IMR-90 (cell line): ENCODE measurements around the gene GMPPB. TPM values are rescaled to one million over a fixed set of nuclear protein-coding genes. Genes with fewer than 3 reads are reported as not detected.

ENCODE experiments used
- ATAC-seq: fragments of 200-7000 bp; cut with Tn5 transposase; 2 replicates; pipeline ENCODE4 v1.9.1; 2020; ENCODE audit warnings: low read depth, mild to moderate bottlenecking, moderate library complexity
- BruUV-seq: library from RNA; stranded (reverse); fragments of 400-500 nt; replicated peaks from 2 replicates; lab custom pipeline; 2021; lab: Mats Ljungman, UMichigan
- CTCF ChIA-PET: fragments of 300-600 bp; formaldehyde crosslinking; extraction: SDS; loops from one replicate; lab custom pipeline; 2021; ENCODE audit warnings: antibody characterized with exemption; lab: Yijun Ruan, JAX
- POLR2A ChIA-PET: fragments of 300-600 bp; sonication (Branson Sonifier 250); formaldehyde crosslinking; loops from one replicate; lab custom pipeline; 2022; ENCODE audit warnings: antibody characterized with exemption; ENCODE audit not compliant: unreplicated experiment; lab: Charles Lee
- DNase-seq: peaks from one replicate; pipeline ENCODE4 v3.0.0; 2013
- H2AFZ ChIP-seq: replicated peaks from 2 replicates; pipeline ENCODE3; 2013; ENCODE audit warnings: low read length, mild to moderate bottlenecking; ENCODE audit not compliant: poor library complexity
- H2AK5ac ChIP-seq: 2 replicates; pipeline ENCODE4 v1.6.1; 2013; ENCODE audit warnings: low read depth, low read length, inconsistent platforms
- H2AK9ac ChIP-seq: replicated peaks from 2 replicates; pipeline ENCODE3; 2013; ENCODE audit warnings: mild to moderate bottlenecking, low read depth, low read length, moderate library complexity; ENCODE audit not compliant: poor library complexity
- H2BK120ac ChIP-seq: 2 replicates; pipeline ENCODE4 v1.6.1; 2013; ENCODE audit warnings: low read depth, low read length, inconsistent platforms
- H2BK15ac ChIP-seq: 3 replicates; pipeline ENCODE4 v1.6.1; 2013; ENCODE audit warnings: low read depth, low read length, inconsistent platforms
- H2BK20ac ChIP-seq: 2 replicates; pipeline ENCODE4 v1.6.1; 2013; ENCODE audit warnings: low read depth, mild to moderate bottlenecking, inconsistent platforms, low read length, moderate library complexity
- H2BK5ac ChIP-seq: 2 replicates; pipeline ENCODE4 v1.6.1; 2013; ENCODE audit warnings: mild to moderate bottlenecking, low read depth, low read length, inconsistent platforms; ENCODE audit not compliant: poor library complexity, severe bottlenecking
- H3K14ac ChIP-seq: replicated peaks from 2 replicates; pipeline ENCODE4 v1.6.1; 2013; ENCODE audit warnings: low read depth, low read length, inconsistent platforms
- H3K18ac ChIP-seq: 2 replicates; pipeline ENCODE4 v1.6.1; 2013; ENCODE audit warnings: low read depth, low read length, control low read depth
- H3K23ac ChIP-seq: 2 replicates; pipeline ENCODE4 v1.6.1; 2013; ENCODE audit warnings: low read depth, low read length, inconsistent platforms
- H3K27ac ChIP-seq: 2 replicates; pipeline ENCODE4 v1.5.1; 2013; ENCODE audit warnings: mild to moderate bottlenecking, control low read depth, low read length; ENCODE audit not compliant: insufficient read depth
- H3K27me3 ChIP-seq: 2 replicates; pipeline ENCODE4 v1.6.1; 2013; ENCODE audit warnings: low read length; ENCODE audit not compliant: control insufficient read depth, insufficient read depth
- H3K36me3 ChIP-seq: 2 replicates; pipeline ENCODE4 v1.6.1; 2013; ENCODE audit warnings: low read length, mixed read lengths; ENCODE audit not compliant: control insufficient read depth, insufficient read depth
- H3K4ac ChIP-seq: 2 replicates; pipeline ENCODE4 v1.6.1; 2013; ENCODE audit warnings: low read depth, low read length, inconsistent platforms
- H3K4me1 ChIP-seq: 2 replicates; pipeline ENCODE4 v1.6.1; 2013; ENCODE audit warnings: low read length, mixed read lengths; ENCODE audit not compliant: control insufficient read depth, insufficient read depth
- H3K4me2 ChIP-seq: 2 replicates; pipeline ENCODE4 v1.6.1; 2013; ENCODE audit warnings: low read depth, mild to moderate bottlenecking, control low read depth, low read length, moderate library complexity
- H3K4me3 ChIP-seq: 2 replicates; pipeline ENCODE4 v1.5.1; 2013; ENCODE audit warnings: low read depth, mild to moderate bottlenecking, control low read depth, low read length, moderate library complexity; ENCODE audit not compliant: insufficient read depth
- H3K56ac ChIP-seq: 2 replicates; pipeline ENCODE4 v1.6.1; 2013; ENCODE audit warnings: low read length, inconsistent platforms; ENCODE audit not compliant: insufficient read depth; ENCODE audit errors: extremely low read depth
- H3K79me1 ChIP-seq, 2 experiments: 2 replicates each; pipeline ENCODE4 v1.6.1; 2013; ENCODE audit warnings: low read length in 2 of 2, inconsistent platforms in 1 of 2, low read depth in 1 of 2
- H3K9ac ChIP-seq: 2 replicates; pipeline ENCODE4 v1.6.1; 2013; ENCODE audit warnings: low read depth, low read length, control low read depth
- H3K9me1 ChIP-seq: 2 replicates; pipeline ENCODE4 v1.6.1; 2013; ENCODE audit warnings: low read length, inconsistent platforms; ENCODE audit not compliant: insufficient read depth
- H3K9me3 ChIP-seq: 2 replicates; pipeline ENCODE4 v1.6.1; 2013; ENCODE audit warnings: low read length; ENCODE audit not compliant: control insufficient read depth, insufficient read depth
- H4K20me1 ChIP-seq: 2 replicates; pipeline ENCODE4 v1.6.1; 2013; ENCODE audit warnings: low read length, inconsistent platforms; ENCODE audit not compliant: insufficient read depth
- H4K5ac ChIP-seq: 2 replicates; pipeline ENCODE4 v1.6.1; 2013; ENCODE audit warnings: mild to moderate bottlenecking, low read depth, low read length, control low read depth
- H4K8ac ChIP-seq, 2 experiments: 2 replicates each; pipeline ENCODE4 v1.6.1; 2013; ENCODE audit warnings: low read depth in 2 of 2, low read length in 2 of 2, control low read depth in 1 of 2, inconsistent platforms in 1 of 2
- H4K91ac ChIP-seq: 2 replicates; pipeline ENCODE4 v1.6.1; 2013; ENCODE audit warnings: low read depth, low read length, inconsistent platforms; ENCODE audit not compliant: insufficient read depth
- BHLHE40 ChIP-seq: fragments of 150-350 bp; IDR thresholded peaks from 2 replicates; pipeline ENCODE4 v1.6.1; 2016; ENCODE audit warnings: mild to moderate bottlenecking, low read depth, low read length
- MAFK ChIP-seq: IDR thresholded peaks from 2 replicates; pipeline ENCODE4 v1.6.1; 2012; ENCODE audit warnings: low read depth, low read length, improper control_type of control experiment
- MXI1 ChIP-seq: IDR thresholded peaks from 2 replicates; pipeline ENCODE4 v1.6.1; 2012; ENCODE audit warnings: low read depth, mild to moderate bottlenecking, low read length, moderate library complexity, borderline replicate concordance
- RFX5 ChIP-seq: IDR thresholded peaks from 2 replicates; pipeline ENCODE4 v1.8.0; 2012; ENCODE audit warnings: low read depth, mild to moderate bottlenecking, low read length, moderate library complexity
- SMC3 ChIP-seq: fragments of 150-350 bp; IDR thresholded peaks from 2 replicates; pipeline ENCODE4 v1.6.1; 2016; ENCODE audit warnings: low read depth, mild to moderate bottlenecking, antibody characterized with exemption, low read length, moderate library complexity
- WGBS, 2 experiments: methylation state at CpG; one replicate each; pipeline versions ENCODE4 v1.1.5 to v1.1.7; 2013; ENCODE audit warnings: missing lambda C conversion rate in 2 of 2; ENCODE audit not compliant: insufficient read length in 1 of 2; ENCODE audit errors: extremely low coverage in 2 of 2; 5-methylcytosine and 5-hydroxymethylcytosine counted together
- dilution Hi-C: fragments of 300-500 bp; cut with HindIII; formaldehyde crosslinking; loops from one replicate; pipeline ENCODE4 v1.14.3; 2018; ENCODE audit warnings: low sequenced_read_pairs; ENCODE audit not compliant: unreplicated experiment
- in situ Hi-C: fragments of 300-500 bp; cut with MboI; formaldehyde crosslinking; loops from 3 replicates; pipeline ENCODE4 v1.14.3; 2019; ENCODE audit warnings: low sequenced_read_pairs, inconsistent platforms, mixed read lengths
- intact Hi-C: fragments of 100-400 bp; cut with micrococcal nuclease; formaldehyde crosslinking; loops from 2 replicates; pipeline ENCODE4 v1.10.0; 2022
- polyA plus RNA-seq, 3 experiments: library from polyadenylated mRNA; depleted of rRNA; stranded (reverse); fragments of >200 nt; gene quantifications; 2 replicates each; pipeline ENCODE4 v1.2.3, GENCODE V29; 2012; ENCODE audit warnings: low replicate concordance in 1 of 3
- total RNA-seq: library from RNA; depleted of rRNA; stranded (reverse); fragments of >200 nt; gene quantifications from 2 replicates; pipeline ENCODE4 v1.2.3, GENCODE V29; 2012
- TF ChIP-seq, protein P1 (sequence below): fragments of 150-350 bp; IDR thresholded peaks from 2 replicates; pipeline ENCODE4 v1.6.1; 2017; ENCODE audit warnings: mild to moderate bottlenecking, antibody characterized with exemption, low read length, low read depth
- TF ChIP-seq, protein P2 (sequence below): conservative IDR thresholded peaks from 2 replicates; pipeline ENCODE4 v1.5.1; 2012; ENCODE audit warnings: mild to moderate bottlenecking, low read depth, low read length, improper control_type of control experiment

GMPPB gene
- total and polyA plus RNA-seq, 2 of the 4 experiments (the other 2 are of a cell fraction) = 27.9 to 37.3 TPM

DNA sequence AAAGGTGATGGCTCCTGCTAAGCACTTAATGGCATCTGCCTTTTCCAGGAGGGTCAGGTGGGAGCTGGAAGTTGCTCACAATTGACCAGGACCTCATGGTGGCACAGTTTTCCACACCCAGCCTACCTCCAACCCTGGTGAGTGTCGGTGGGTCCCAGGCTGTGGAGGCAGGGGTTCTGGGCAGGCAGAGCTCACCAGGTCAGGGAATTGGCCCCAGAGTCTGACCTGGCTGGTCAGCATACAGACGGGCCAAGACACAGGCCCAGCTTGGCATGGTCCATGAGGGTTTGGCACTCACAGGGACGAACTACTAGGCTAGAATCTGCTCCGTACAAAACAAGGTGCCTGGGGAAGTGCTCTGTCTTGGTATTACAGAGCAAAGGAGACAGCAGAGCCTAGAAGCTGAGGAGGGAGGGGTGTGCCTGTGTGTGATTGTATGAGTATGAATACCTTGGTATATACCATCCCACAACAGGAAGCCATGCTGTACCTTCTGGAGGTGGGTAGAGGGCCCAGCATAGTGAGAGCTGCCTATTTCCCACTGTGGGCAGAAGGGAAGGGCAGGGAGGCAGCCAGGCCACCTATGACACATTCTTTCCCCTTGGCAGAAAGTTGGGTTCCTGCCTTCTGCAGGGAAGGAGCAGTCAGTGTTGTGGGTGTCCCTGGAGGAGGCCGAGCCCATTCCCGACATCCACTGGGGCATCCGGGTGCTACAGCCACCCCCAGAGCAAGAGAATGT, 43.1 kb downstream of the GMPPB start:
- ChIA-PET CTCF (no interaction called here), POLR2A (no interaction called here)
- Histone ChIP-seq H3K56ac (no peak overlapping the region), H3K27ac (no peak overlapping the region), H3K18ac (no peak overlapping the region), H2BK20ac (no peak overlapping the region), H4K5ac (no peak overlapping the region), H3K9me3 (no peaks in the 10 kb centered on the region), H3K9me1 (peaks cover 1% of the 10 kb centered on the region), H3K4me3 (no peak overlapping the region), H2AFZ (no peak overlapping the region), H3K79me1 (peaks cover 10 to 33% of the 10 kb centered on the region in 2 experiments), H4K91ac (no peak overlapping the region), H3K9ac (no peak overlapping the region), H3K4ac (no peak overlapping the region), H3K27me3 (no peaks in the 10 kb centered on the region), H3K23ac (no peak overlapping the region), H3K14ac (no peak overlapping the region), H3K4me1 (no peaks in the 10 kb centered on the region), H2BK5ac (no peak overlapping the region), H2BK120ac (no peak overlapping the region), H2AK9ac (no peak overlapping the region), H3K4me2 (no peak overlapping the region), H2AK5ac (no peak overlapping the region), H4K20me1 (no peaks in the 10 kb centered on the region; the same call in 1 of the 2 replicates), H3K36me3 (peaks cover 81% of the 10 kb centered on the region), H2BK15ac (no peak overlapping the region), H4K8ac (no peak overlapping the region)
- no peak for TF ChIP-seq MAFK
- TF ChIP-seq, protein P1, sequence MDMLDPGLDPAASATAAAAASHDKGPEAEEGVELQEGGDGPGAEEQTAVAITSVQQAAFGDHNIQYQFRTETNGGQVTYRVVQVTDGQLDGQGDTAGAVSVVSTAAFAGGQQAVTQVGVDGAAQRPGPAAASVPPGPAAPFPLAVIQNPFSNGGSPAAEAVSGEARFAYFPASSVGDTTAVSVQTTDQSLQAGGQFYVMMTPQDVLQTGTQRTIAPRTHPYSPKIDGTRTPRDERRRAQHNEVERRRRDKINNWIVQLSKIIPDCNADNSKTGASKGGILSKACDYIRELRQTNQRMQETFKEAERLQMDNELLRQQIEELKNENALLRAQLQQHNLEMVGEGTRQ = no peak
- TF ChIP-seq, protein P2, sequence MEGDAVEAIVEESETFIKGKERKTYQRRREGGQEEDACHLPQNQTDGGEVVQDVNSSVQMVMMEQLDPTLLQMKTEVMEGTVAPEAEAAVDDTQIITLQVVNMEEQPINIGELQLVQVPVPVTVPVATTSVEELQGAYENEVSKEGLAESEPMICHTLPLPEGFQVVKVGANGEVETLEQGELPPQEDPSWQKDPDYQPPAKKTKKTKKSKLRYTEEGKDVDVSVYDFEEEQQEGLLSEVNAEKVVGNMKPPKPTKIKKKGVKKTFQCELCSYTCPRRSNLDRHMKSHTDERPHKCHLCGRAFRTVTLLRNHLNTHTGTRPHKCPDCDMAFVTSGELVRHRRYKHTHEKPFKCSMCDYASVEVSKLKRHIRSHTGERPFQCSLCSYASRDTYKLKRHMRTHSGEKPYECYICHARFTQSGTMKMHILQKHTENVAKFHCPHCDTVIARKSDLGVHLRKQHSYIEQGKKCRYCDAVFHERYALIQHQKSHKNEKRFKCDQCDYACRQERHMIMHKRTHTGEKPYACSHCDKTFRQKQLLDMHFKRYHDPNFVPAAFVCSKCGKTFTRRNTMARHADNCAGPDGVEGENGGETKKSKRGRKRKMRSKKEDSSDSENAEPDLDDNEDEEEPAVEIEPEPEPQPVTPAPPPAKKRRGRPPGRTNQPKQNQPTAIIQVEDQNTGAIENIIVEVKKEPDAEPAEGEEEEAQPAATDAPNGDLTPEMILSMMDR = no peak
- TF ChIP-seq MXI1 = no peak
- TF ChIP-seq SMC3 = no peak
- TF ChIP-seq BHLHE40 = no peak
- no peak for TF ChIP-seq RFX5
- in situ Hi-C loops = no loop called here
- DNase-seq = no peak
- intact Hi-C loops = no loop called here
- no peak for ATAC-seq
- 100% methylated on average over 1 of the region's 7 CpGs; no CpG with 5 or more reads in 1 of the 2 experiments for WGBS, 2 experiments
- no TSS peak for BruUV-seq
- dilution Hi-C loops = no loop called here
